GM12864 (cell line): ENCODE measurements around the gene C10orf95.
"Not testable (repeated sequence)": the region's sequence is repeated elsewhere in the genome, so short reads cannot be mapped to it uniquely, and the experiment has no call there.

Experiments used
- DNase-seq: peaks from one replicate; pipeline ENCODE4 v3.0.0-alpha.2; 2011; ENCODE audit warnings: low read depth
- H3K4me3 ChIP-seq: 2 replicates; pipeline ENCODE4 v1.5.1; 2011; ENCODE audit warnings: mild to moderate bottlenecking, low read depth, low read length, control low read depth
- CTCF ChIP-seq: IDR thresholded peaks from 2 replicates; pipeline ENCODE4 v1.5.1; 2011; ENCODE audit warnings: low read depth, mild to moderate bottlenecking, moderate library complexity, low read length, control low read depth, inconsistent platforms; ENCODE audit errors: missing control alignments

The C10orf95 gene

GRCh38 chr10:102451105-102451969 lies at the start of gene C10orf95:
TSS of gene C10orf95 (minus strand) at chr10:102451543. CDS start at chr10:102451093, 450 bp downstream.
- peak within 1 kb of the TSS; percentile 90 for H3K4me3 ChIP-seq
- TF ChIP-seq CTCF, result no peak
- DNase-seq, result no peak

- not testable (repeated sequence) for H3K4me3 ChIP-seq, DNase-seq
These were observed 49.3 kb upstream of the C10orf95 start for GRCh38 chr10:102500686-102501085.

GRCh38 chr10:102499356-102499755 lies 48.0 kb upstream of the C10orf95 start:
- DNase-seq, result no peak
- TF ChIP-seq CTCF, result no peak
- H3K4me3 ChIP-seq, result no peak overlapping the region

GRCh38 chr10:102497545-102497944 lies 46.2 kb upstream of the C10orf95 start:
- no peak overlapping the region for H3K4me3 ChIP-seq
- DNase-seq, result no peak
- no peak for TF ChIP-seq CTCF

- TF ChIP-seq CTCF, result no peak
- no peak for DNase-seq
- no peak overlapping the region for H3K4me3 ChIP-seq
These were observed 42.4 kb upstream of the C10orf95 start for GRCh38 chr10:102493771-102494170.

GRCh38 chr10:102492983-102493382 lies 41.6 kb upstream of the C10orf95 start:
- no peak for DNase-seq
- no peak for TF ChIP-seq CTCF
- H3K4me3 ChIP-seq, result no peak overlapping the region

- DNase-seq, result no peak
- H3K4me3 ChIP-seq, result no peak overlapping the region
- no peak for TF ChIP-seq CTCF
These were observed 41.1 kb upstream of the C10orf95 start for GRCh38 chr10:102492344-102492939.
